ENCODE measurements around the gene DDX19B.

DNA sequence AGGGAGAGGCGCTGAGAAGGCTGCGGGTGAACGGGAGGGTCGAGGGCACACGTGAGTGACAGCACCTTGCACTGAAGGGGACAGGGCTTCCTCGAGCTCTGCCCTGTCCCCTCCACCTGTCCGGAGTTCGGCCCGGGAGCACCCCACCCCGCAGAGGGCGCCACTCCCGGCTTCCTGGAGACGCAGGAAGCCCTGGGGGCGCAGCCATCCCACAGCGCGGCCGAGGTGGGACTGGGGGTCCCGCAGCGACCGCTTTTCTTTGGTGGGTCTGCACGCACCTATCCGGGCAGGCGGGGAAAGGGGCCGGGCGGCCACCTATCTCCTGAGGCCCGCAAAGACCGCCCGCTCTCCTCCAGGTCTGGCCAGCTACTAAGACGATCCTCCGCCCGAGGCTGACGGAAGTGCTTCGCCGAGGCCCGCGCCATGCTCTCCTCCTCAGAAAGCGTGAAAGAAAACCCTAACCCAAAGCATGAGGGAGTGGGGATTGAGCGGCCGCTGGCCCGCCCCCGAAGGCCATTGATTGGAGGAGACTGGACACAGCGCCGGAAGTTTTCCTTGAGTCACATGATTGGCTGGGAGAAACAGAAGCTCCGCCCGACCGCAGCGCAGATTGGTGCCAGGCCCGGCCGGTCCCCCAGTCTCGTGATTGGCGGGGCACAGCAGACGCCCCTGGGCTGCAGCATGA lies 82.1 kb downstream of the DDX19B start:
- TF ChIP-seq, protein P1, sequence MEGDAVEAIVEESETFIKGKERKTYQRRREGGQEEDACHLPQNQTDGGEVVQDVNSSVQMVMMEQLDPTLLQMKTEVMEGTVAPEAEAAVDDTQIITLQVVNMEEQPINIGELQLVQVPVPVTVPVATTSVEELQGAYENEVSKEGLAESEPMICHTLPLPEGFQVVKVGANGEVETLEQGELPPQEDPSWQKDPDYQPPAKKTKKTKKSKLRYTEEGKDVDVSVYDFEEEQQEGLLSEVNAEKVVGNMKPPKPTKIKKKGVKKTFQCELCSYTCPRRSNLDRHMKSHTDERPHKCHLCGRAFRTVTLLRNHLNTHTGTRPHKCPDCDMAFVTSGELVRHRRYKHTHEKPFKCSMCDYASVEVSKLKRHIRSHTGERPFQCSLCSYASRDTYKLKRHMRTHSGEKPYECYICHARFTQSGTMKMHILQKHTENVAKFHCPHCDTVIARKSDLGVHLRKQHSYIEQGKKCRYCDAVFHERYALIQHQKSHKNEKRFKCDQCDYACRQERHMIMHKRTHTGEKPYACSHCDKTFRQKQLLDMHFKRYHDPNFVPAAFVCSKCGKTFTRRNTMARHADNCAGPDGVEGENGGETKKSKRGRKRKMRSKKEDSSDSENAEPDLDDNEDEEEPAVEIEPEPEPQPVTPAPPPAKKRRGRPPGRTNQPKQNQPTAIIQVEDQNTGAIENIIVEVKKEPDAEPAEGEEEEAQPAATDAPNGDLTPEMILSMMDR (IDR thresholded peaks at IDR 0.05) = peak in 1 of 7 experiments; percentile 18
- no peak for TF ChIP-seq EP300 (IDR thresholded peaks at IDR 0.05)

Data from stomach (tissue), 4 donors.